GM18951 (cell line): Measurements from ENCODE around the gene QSER1.

Experiments used
- POLR2A ChIP-seq: IDR thresholded peaks from 4 replicates; pipeline ENCODE4 v1.6.1; 2011; ENCODE audit warnings: mild to moderate bottlenecking; ENCODE audit not compliant: insufficient read length, insufficient read depth; ENCODE audit errors: extremely low read depth
- in situ Hi-C: fragments of 300-500 bp; cut with MboI; formaldehyde crosslinking; loops from one replicate; pipeline ENCODE4 v1.12.0; 2022; ENCODE audit warnings: low sequenced_read_pairs, mixed read lengths, inconsistent platforms; ENCODE audit not compliant: unreplicated experiment

The QSER1 gene

DNA sequence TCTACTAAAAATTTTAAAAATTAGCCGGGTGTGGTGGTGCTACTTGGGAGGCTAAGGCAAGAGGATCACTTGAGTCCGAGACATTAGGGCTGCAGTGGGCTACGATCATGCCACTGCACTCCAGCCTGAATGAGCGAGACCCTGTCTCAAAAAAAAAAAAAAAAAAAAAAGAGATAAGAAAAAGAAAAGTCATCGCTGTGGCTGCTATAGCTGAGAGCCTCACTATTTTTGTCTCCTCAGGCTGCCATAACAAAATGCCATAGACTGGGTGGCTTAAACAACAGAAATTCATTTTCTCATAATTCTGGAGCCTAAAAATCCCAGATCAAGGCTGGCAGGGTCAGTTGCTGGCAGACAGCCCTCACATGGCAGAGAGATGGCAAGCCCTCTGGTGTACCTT lies 93.0 kb downstream of the QSER1 start:
- in situ Hi-C loops = no loop called here
- no peak for TF ChIP-seq POLR2A

DNA sequence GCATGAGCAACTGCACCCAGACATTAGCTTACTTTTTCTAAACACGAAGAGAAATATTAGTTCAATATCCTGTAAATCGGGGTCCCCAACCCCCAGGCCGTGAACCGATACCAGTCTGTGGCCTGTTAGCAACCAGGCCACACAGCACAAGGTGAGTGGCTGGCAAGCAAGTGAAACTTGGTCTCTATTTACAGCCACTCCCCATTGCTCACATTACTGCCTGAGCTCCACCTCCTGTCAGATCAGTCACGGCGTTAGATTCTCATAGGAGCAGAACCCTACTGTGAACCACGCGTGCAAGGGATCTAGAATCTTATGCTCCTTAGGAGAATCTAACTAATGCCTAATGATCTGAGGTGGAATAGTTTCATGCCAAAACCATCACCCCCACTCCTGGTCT lies 95.2 kb downstream of the QSER1 start:
- TF ChIP-seq POLR2A = no peak
- in situ Hi-C loops = no loop called here

DNA sequence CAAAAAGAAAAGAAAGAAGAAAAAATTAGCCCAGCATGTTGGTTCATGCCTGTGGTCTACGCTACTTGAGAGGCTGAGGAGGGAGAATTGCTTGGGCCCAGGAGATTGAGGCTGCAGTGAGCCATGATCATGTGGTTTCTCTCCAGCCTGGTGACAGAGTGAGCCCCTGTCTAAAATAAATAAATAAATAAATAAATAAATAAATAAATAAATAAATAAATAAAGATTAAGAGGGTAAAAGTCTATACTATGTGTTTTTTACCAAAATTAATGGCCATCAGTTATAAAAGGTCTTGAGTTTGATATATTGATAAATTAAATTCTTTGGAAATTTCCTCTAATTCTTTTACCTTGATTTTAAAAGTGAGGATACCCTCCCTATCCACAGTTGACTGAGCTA lies 97.9 kb downstream of the QSER1 start:
- in situ Hi-C loops = no loop called here
- no peak for TF ChIP-seq POLR2A

DNA sequence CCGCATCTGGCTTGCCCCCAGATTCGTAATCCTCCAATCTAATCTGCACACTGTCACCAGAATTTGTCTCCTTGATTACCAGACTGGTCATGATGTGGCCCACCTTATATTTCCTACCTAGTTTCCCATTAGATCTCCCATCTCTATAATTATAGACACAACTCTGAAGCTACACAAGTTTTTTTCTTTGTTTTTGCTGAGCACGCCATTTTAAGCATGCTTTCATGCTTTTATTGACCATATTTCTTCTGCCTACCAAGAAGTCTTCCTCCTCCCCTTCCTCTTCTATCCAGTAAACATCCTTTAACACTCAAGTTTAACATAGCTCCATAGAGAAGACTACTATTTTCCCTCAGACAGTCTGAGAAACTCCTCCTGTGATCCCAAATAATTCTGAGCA lies 98.8 kb downstream of the QSER1 start:
- TF ChIP-seq POLR2A = no peak
- in situ Hi-C loops = no loop called here

DNA sequence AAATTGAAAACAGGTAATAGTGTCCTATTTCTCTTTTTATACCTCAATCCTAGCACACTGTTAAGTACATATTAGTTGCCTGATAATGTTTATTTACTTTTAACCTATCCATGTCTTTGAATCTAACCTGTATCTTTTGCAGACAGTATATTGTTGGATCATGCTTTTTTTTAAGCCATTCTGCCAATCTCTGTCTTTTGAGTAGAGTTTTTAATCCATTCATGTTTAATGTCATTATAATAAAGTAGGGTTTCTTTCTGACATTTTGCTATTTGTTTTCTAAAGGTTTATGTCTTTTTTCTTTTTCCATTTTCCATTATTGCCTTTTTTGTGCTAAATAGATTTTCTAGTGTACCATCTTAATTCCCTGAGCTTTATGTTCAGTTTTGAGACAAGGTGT lies 99.3 kb downstream of the QSER1 start:
- TF ChIP-seq POLR2A = no peak
- in situ Hi-C loops = no loop called here

DNA sequence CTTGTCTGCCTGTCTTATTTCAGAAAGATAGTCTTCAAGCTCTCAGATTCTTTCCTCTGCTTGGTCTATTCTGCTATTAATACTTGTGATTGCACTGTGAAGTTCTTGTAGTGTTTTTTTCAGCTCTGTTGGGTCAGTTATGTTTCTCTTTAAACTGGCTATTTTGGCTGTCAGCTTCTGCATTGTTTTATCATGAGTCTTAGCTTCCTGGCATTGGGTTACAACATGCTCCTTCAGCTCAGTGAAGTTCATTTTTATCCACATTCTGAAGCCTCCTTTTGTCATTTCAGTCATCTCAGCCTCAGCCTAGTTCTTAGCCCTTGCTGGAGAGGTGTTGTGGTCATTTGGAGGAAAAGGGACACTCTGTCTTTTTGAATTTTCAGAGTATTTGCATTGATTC lies 107.6 kb downstream of the QSER1 start:
- in situ Hi-C loops = no loop called here
- no peak for TF ChIP-seq POLR2A

DNA sequence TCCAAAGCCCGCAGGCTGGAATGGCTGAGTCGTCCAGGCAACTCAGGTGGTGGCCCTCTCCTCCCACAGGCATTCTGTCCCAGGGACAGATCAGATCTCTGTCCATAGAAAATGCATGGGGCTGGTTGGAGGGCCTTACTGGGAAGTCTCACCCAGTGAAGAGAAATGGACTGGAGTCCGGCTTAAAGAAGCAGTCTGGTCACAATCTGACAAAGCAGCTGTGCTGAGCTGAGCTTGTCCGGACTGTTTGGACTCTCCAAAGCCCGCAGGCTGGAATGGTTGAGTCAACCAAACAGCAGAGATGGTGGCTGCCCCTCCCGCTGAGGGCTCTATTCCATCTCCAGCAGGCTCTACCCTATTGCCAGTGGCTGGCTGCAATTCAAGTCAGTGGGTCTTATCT lies 108.7 kb downstream of the QSER1 start:
- no peak for TF ChIP-seq POLR2A
- in situ Hi-C loops = no loop called here

DNA sequence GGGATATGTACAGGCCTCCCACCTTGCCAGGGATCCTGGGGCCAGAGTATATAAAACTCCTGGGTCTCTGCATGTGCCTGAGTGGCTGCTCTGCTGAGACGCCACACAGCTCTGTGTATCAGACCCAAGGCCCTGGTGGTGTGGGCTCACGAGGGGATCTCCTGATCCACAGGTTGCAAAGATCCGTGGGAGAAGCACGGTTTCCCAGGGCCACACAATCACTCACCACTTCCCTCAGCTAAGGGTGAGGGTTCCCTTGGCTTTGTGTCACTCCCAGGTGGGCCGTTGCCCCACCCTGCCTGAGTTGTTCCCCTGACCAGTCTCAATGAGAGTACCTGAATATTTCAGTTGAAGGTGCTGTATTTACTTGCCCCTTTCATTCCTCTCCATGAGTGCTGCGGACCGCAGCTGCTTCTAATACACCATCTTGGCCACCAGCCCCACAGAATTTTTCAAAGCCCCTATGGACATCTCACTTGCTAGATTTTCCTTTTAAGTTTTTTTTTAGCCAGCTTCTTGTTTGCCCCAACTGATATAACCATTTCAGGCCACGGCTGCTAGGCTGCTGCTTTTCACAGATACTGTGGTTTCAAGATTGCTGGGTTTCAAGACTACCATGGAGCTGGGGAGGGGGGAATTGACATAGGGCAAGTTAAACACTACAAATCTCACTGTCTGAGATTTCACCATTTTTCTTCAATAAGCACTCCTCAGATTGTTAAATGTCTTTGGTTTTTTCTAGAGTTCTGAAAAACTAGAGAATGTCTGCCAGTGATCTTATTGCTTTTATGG lies 109.3 kb downstream of the QSER1 start:
- TF ChIP-seq POLR2A = no peak
- in situ Hi-C loops = no loop called here

DNA sequence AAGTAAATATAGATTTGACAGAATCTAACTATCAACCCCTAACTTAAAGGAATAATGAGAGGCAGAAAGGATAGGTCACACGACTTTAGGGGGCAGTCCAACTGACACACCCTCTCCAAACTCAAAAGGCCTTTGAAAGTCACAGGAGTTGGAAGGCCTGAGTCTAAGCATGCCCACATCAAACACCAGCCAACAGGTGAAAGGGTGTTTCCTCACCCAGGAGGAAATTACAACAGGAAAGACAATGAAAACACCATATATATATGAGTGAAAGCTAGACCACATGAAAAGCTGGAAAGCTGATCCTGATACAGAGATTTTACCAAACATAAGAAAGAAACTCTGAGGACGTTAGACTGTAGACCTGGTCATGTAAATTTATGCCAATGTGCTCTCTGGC lies 112.6 kb downstream of the QSER1 start:
- TF ChIP-seq POLR2A = no peak
- in situ Hi-C loops = no loop called here

DNA sequence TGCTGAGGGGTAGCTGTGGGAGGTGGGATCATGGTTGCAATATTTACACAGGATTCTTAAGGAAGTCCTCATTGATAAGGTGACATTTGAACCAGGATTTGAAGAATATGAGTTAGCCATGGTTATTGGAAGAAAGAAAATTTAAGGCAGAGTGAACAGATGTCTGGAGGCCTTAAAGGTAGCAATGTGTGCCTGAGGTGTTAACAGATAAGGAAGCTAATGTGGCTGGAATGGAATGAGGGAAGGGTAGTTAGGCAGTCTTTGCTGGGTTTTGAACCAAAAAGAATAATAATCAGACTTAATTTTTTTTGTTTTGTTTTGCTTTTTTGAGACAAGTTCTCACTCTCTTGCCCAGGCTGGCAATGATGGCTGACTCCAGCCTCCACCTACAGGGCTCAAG lies 113.4 kb downstream of the QSER1 start:
- no peak for TF ChIP-seq POLR2A
- in situ Hi-C loops = no loop called here

DNA sequence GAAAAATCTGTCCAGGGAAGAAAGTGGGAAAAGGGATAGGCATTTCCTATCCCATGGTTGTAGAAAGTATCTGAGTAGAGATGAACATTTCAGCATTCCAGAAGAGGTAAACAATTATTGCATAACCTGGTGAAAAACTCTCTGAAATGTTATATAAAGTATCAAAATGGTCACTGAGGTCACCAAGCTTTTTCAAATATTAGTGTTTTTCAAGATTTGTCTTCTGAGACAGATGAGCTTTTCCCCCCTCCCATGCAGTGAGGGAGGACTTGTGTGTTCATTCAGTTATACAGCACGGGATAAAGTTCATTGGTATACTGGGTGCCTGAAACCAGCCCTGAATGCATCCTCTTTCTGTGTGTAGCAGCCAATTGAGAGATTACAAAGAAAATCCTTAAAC lies 121.1 kb downstream of the QSER1 start:
- TF ChIP-seq POLR2A = no peak
- in situ Hi-C loops = no loop called here

DNA sequence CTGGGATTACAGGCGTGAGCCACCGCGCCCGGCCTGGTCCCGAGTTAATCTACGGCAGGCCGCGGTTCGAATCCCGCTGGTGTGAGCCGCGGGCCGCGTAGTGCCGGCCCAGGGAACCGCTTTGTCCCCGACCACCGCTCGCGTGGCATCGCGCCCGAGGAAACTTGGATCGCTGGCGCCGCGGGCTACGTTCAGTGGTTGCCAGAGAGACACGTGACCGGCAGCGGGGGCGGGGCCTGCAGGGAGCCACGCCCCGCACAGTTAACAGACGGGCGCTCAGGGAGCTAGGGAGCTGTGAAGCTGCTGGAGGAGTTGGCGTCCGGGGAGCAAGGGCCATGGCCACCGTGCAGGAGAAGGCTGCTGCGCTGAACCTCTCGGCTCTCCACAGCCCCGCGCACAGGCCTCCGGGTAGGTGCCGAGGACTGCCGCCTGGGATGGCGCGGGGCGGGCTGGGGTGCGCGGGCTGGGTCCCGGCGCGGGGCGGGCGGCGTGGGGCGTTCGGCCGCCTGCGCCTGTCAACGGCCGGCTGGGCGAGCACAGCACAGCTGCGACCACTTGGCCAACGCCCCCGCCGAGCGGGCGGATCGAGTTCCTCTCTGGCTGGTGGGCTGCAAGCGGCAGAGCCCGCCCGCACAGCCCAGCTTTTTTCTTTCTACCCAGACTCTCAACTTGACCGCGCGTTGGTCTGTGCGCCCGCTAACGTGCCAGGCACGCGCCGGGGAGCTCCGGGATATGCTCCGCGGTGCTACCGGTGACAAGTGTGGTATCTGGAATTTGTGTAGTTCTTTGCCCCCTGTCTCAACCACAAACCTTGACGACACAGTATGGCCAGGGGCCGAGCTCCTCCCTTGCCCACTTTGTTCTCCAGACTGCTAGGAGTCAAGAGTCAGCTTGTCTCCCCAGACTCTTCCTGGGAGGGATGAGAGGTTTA lies 123.3 kb downstream of the QSER1 start, which contains the start of gene DEPDC7:
DEPDC7 (plus strand) TSS at position 258 of the 931 bp plus-strand sequence; CDS start at position 336, 78 bp downstream.
- TF ChIP-seq POLR2A = peak; percentile 76
- in situ Hi-C loops = no loop called here

DNA sequence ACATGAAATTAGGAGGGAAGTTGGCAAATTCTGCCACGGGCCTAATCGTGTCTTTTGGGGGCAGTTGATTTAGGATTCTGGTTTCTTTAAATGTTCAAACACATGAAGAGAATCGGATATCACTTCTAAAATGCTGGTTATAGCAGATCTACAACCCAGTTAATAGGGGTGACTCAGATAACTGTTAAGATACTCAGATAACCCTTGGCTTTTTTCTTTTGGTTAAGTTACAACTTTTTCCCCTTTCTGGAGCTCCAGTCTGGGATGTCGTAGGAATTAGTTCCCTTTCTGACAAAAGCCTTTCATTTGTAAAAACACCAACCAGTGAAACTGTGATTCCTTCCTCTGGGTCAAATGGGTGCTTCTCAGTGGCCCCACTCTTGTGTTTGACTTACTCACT lies 124.0 kb downstream of the QSER1 start:
- TF ChIP-seq POLR2A = no peak
- in situ Hi-C loops = no loop called here

DNA sequence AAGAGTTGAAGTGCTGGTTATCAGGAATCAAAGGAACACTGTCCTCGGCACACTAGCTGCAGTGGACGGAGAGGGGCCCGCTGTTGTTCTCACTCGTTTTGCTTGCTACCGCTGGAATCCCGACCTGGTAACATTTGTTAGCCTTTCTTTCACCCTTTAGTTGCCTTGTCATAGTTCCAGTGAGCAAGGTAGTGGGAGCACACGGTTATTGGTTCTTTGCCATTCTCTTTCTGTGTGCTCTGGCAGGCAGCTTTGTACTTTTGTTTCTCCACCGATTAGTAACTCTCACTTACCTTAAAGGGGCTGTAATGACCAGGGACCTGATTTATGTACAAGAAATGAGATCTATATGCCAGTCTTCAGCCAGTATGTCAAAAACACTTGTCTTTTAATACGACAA lies 124.9 kb downstream of the QSER1 start:
- TF ChIP-seq POLR2A = no peak
- in situ Hi-C loops = no loop called here
